Mesendoderm (in vitro differentiated cells): ENCODE results near the gene IMMT.
A peak's percentile ranks its signal among the peaks of the same experiment; 100 is the strongest.

Experiments
- DNase-seq: peaks from one replicate; pipeline ENCODE4 v3.0.0; 2013
- H2AK5ac ChIP-seq: 2 replicates; pipeline ENCODE4 v1.6.1; 2013; ENCODE audit warnings: low read length, inconsistent platforms
- H2BK120ac ChIP-seq: 2 replicates; pipeline ENCODE4 v1.6.1; 2013; ENCODE audit warnings: low read depth, mild to moderate bottlenecking, low read length, moderate library complexity, mixed read lengths
- H2BK15ac ChIP-seq: replicated peaks from 2 replicates; pipeline ENCODE4 v1.6.1; 2013; ENCODE audit warnings: low read depth, mild to moderate bottlenecking, moderate library complexity
- H2BK5ac ChIP-seq: 2 replicates; pipeline ENCODE4 v1.6.1; 2013; ENCODE audit warnings: low read length, inconsistent platforms
- H3K18ac ChIP-seq: 2 replicates; pipeline ENCODE4 v1.6.1; 2013; ENCODE audit warnings: mild to moderate bottlenecking, low read length, mixed read lengths
- H3K23ac ChIP-seq: one replicate; pipeline ENCODE4 v1.6.1; 2013; ENCODE audit warnings: low read length
- H3K27ac ChIP-seq: 2 replicates; pipeline ENCODE4 v1.5.1; 2013; ENCODE audit warnings: low read depth, mild to moderate bottlenecking, inconsistent platforms, low read length, moderate library complexity
- H3K27me3 ChIP-seq: 2 replicates; pipeline ENCODE4 v1.6.1; 2013; ENCODE audit warnings: low read length, control low read depth, mild to moderate bottlenecking, inconsistent platforms; ENCODE audit not compliant: insufficient read depth, poor library complexity
- H3K36me3 ChIP-seq: 2 replicates; pipeline ENCODE4 v1.6.1; 2013; ENCODE audit warnings: low read length, inconsistent platforms; ENCODE audit not compliant: control insufficient read depth, insufficient read depth
- H3K4ac ChIP-seq: one replicate; pipeline ENCODE4 v1.6.1; 2013; ENCODE audit warnings: low read depth, mild to moderate bottlenecking, low read length, moderate library complexity
- H3K4me1 ChIP-seq: 2 replicates; pipeline ENCODE4 v1.6.1; 2013; ENCODE audit warnings: low read depth, low read length, inconsistent platforms; ENCODE audit not compliant: control insufficient read depth
- H3K4me2 ChIP-seq: 2 replicates; pipeline ENCODE4 v1.6.1; 2013; ENCODE audit warnings: low read length
- H3K4me3 ChIP-seq: 2 replicates; pipeline ENCODE4 v1.5.1; 2013; ENCODE audit warnings: mild to moderate bottlenecking, low read length
- H3K56ac ChIP-seq: one replicate; pipeline ENCODE4 v1.6.1; 2013; ENCODE audit warnings: low read length
- H3K79me1 ChIP-seq: 2 replicates; pipeline ENCODE4 v1.6.1; 2013; ENCODE audit warnings: low read length, inconsistent platforms
- H3K79me2 ChIP-seq: 2 replicates; pipeline ENCODE4 v1.6.1; 2013; ENCODE audit warnings: mild to moderate bottlenecking, low read length; ENCODE audit not compliant: control insufficient read depth, insufficient read depth
- H3K9ac ChIP-seq: 2 replicates; pipeline ENCODE4 v1.6.1; 2013; ENCODE audit warnings: low read length, inconsistent platforms
- H4K5ac ChIP-seq: one replicate; pipeline ENCODE4 v1.6.1; 2013; ENCODE audit warnings: low read length
- H4K8ac ChIP-seq: one replicate; pipeline ENCODE4 v1.6.1; 2013; ENCODE audit warnings: low read depth, mild to moderate bottlenecking, control low read depth, low read length, moderate library complexity
- WGBS: extraction: QIAGEN DNeasy Blood & Tissue Kit; methylation state at CpG from one replicate; pipeline ENCODE4 v1.1.7; 2013; ENCODE audit warnings: low lambda C conversion rate, missing lambda C conversion rate; ENCODE audit not compliant: insufficient coverage; ENCODE audit errors: extremely low coverage; 5-methylcytosine and 5-hydroxymethylcytosine counted together

The IMMT gene

GRCh38 chr2:86175828-86176227 lies 19.4 kb downstream of the IMMT start:
- no peaks in the 10 kb centered on the region for H3K4me1 ChIP-seq
- no peak overlapping the region for H2BK120ac ChIP-seq
- H3K4me3 ChIP-seq = no peak overlapping the region
- H3K27me3 ChIP-seq = no peaks in the 10 kb centered on the region
- H3K23ac ChIP-seq = no peak overlapping the region
- H2BK15ac ChIP-seq = no peak overlapping the region
- WGBS = no CpG with 5 or more reads among the region's 1 CpG
- no peak overlapping the region for H3K18ac ChIP-seq
- no peak overlapping the region for H2BK5ac ChIP-seq
- H3K9ac ChIP-seq = no peak overlapping the region
- no peak overlapping the region for H3K27ac ChIP-seq
- H3K79me2 ChIP-seq = peaks cover 2% of the 10 kb centered on the region
- no peak overlapping the region for H3K56ac ChIP-seq
- H4K8ac ChIP-seq = no peak overlapping the region
- H2AK5ac ChIP-seq = no peak overlapping the region
- no peaks in the 10 kb centered on the region for H3K36me3 ChIP-seq
- no peak overlapping the region for H3K4ac ChIP-seq
- H3K4me2 ChIP-seq = no peak overlapping the region
- H4K5ac ChIP-seq = no peak overlapping the region
- H3K79me1 ChIP-seq = peaks cover 7% of the 10 kb centered on the region
- DNase-seq = no peak

DNA sequence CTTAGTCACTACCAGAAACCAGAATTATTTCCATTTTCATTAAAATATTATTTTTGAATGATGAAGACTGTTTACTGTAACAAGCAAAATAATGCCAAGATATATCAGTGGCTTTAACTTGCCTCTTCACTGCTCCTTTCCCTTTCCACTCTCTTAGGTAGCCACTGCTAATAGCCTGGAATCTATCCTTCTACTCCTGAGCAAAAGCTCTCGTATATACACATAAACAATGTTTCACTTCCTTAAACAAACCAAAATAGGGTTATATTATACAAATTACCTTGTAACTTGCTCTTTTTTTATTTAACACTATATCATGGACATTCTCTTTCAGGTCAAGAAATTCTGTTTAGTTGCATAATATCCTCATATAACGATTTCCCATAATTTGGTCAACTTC lies 20.8 kb downstream of the IMMT start:
- Histone ChIP-seq H3K4me3 (no peak overlapping the region), H3K4me1 (no peaks in the 10 kb centered on the region), H3K56ac (no peak overlapping the region), H4K5ac (no peak overlapping the region), H3K79me1 (peaks cover 5% of the 10 kb centered on the region), H3K18ac (no peak overlapping the region), H2BK5ac (no peak overlapping the region), H3K9ac (no peak overlapping the region), H3K27ac (no peak overlapping the region), H3K23ac (no peak overlapping the region), H3K79me2 (peaks cover 2% of the 10 kb centered on the region), H4K8ac (no peak overlapping the region), H3K4me2 (no peak overlapping the region), H3K27me3 (no peaks in the 10 kb centered on the region), H3K36me3 (no peaks in the 10 kb centered on the region), H2BK120ac (no peak overlapping the region), H2AK5ac (no peak overlapping the region), H2BK15ac (no peak overlapping the region), H3K4ac (no peak overlapping the region)
- no peak for DNase-seq
- no CpG with 5 or more reads among the region's 2 CpGs for WGBS

DNA sequence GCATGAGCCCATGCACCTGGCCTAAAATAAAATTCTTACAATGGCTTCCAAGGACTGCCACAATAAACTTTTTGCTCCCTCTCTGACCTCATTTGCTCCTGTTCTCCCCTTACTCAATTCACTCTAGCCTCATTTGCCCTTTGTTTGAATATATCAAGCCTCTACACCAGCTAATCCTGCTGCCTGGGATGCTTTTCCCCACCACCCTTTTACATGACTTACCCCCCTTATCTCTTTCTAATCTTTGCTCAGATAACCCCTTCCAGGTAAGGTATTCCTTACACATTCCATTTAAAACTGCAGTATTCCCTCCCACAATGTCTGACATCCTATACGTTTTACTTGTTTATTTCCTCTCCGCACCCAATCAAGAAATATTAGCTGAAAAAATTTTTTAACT lies 22.7 kb downstream of the IMMT start:
- no peak overlapping the region for H3K4me3 ChIP-seq
- H3K27ac ChIP-seq = no peak overlapping the region
- peaks cover 2% of the 10 kb centered on the region for H3K79me2 ChIP-seq
- peaks cover 5% of the 10 kb centered on the region for H3K79me1 ChIP-seq
- no peaks in the 10 kb centered on the region for H3K27me3 ChIP-seq
- no peak overlapping the region for H3K56ac ChIP-seq
- no peak overlapping the region for H3K23ac ChIP-seq
- no peak overlapping the region for H3K9ac ChIP-seq
- H3K4me1 ChIP-seq = no peaks in the 10 kb centered on the region
- H3K4me2 ChIP-seq = no peak overlapping the region
- H3K36me3 ChIP-seq = no peaks in the 10 kb centered on the region
- DNase-seq = peak; percentile 88
- H2BK120ac ChIP-seq = no peak overlapping the region
- H2BK5ac ChIP-seq = no peak overlapping the region
- no peak overlapping the region for H3K4ac ChIP-seq
- no peak overlapping the region for H4K8ac ChIP-seq
- no CpG with 5 or more reads among the region's 2 CpGs for WGBS
- no peak overlapping the region for H4K5ac ChIP-seq
- H3K18ac ChIP-seq = no peak overlapping the region
- no peak overlapping the region for H2BK15ac ChIP-seq
- no peak overlapping the region for H2AK5ac ChIP-seq

DNA sequence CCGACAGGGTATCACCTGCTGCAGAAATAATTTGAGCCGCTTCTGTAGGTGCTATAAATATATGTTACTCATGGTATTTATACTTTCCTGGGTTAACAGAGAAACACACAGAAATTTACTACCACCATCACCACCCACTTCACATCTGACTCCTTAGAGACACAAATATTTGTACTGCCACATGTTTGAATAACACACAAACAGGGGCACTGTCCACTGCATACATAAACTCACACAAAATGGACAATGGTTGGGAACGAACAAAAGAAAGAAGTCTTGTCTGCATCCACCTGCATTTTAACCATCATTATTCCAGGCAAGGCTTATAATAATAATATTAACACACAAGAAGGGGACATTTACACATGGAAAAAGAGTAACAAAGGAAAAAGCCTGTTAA lies 24.0 kb downstream of the IMMT start:
- no peak overlapping the region for H3K4me2 ChIP-seq
- peaks cover 3% of the 10 kb centered on the region for H3K79me1 ChIP-seq
- H3K36me3 ChIP-seq = no peaks in the 10 kb centered on the region
- H4K5ac ChIP-seq = no peak overlapping the region
- no peak overlapping the region for H2AK5ac ChIP-seq
- H3K27ac ChIP-seq = no peak overlapping the region
- no peak overlapping the region for H3K9ac ChIP-seq
- H3K23ac ChIP-seq = no peak overlapping the region
- no peak for DNase-seq
- no peak overlapping the region for H3K18ac ChIP-seq
- H3K4ac ChIP-seq = no peak overlapping the region
- no peaks in the 10 kb centered on the region for H3K4me1 ChIP-seq
- H3K4me3 ChIP-seq = no peak overlapping the region
- no peak overlapping the region for H2BK5ac ChIP-seq
- no CpG with 5 or more reads among the region's 3 CpGs for WGBS
- H3K56ac ChIP-seq = no peak overlapping the region
- H2BK15ac ChIP-seq = no peak overlapping the region
- H4K8ac ChIP-seq = no peak overlapping the region
- H2BK120ac ChIP-seq = no peak overlapping the region
- no peaks in the 10 kb centered on the region for H3K27me3 ChIP-seq
- peaks cover 1% of the 10 kb centered on the region for H3K79me2 ChIP-seq

DNA sequence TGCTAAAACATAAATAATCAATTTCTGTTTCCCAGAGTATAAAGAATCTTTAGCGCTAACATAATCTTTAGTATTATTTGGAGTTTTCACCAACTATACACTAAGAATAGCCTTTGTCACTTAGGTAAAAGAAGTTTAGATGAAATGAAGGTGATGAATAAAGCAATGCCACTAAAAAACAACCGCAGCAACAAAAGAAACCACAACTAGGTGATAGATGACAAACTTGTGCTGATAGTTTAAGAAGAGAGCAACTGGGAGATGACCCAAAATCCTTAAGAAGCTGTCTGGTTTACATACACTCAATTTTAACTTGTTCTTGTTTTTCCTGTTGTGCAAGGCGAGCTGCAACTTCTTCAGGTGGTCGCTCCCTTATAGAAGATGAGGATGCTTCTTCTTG lies 24.8 kb downstream of the IMMT start:
- H3K56ac ChIP-seq = no peak overlapping the region
- H3K27ac ChIP-seq = no peak overlapping the region
- no peak overlapping the region for H4K8ac ChIP-seq
- H3K23ac ChIP-seq = no peak overlapping the region
- no peak overlapping the region for H2BK120ac ChIP-seq
- H3K18ac ChIP-seq = no peak overlapping the region
- H2AK5ac ChIP-seq = no peak overlapping the region
- H3K79me1 ChIP-seq = peaks cover 2% of the 10 kb centered on the region
- H3K4ac ChIP-seq = no peak overlapping the region
- no peak overlapping the region for H3K4me2 ChIP-seq
- no peaks in the 10 kb centered on the region for H3K4me1 ChIP-seq
- H3K4me3 ChIP-seq = no peak overlapping the region
- no peak overlapping the region for H2BK5ac ChIP-seq
- H4K5ac ChIP-seq = no peak overlapping the region
- no peak overlapping the region for H3K9ac ChIP-seq
- H3K36me3 ChIP-seq = no peaks in the 10 kb centered on the region
- DNase-seq = no peak
- no peaks in the 10 kb centered on the region for H3K27me3 ChIP-seq
- no CpG with 5 or more reads among the region's 4 CpGs for WGBS
- no peak overlapping the region for H2BK15ac ChIP-seq
- H3K79me2 ChIP-seq = no peaks in the 10 kb centered on the region

GRCh38 chr2:86160156-86160952 lies 34.9 kb downstream of the IMMT start:
- Histone ChIP-seq H3K27me3 (no peaks in the 10 kb centered on the region), H2BK15ac (no peak overlapping the region), H3K36me3 (peaks cover 8% of the 10 kb centered on the region), H3K9ac (no peak overlapping the region), H3K4me3 (no peak overlapping the region), H3K56ac (no peak overlapping the region), H4K5ac (no peak overlapping the region), H3K18ac (no peak overlapping the region), H2BK120ac (no peak overlapping the region), H3K27ac (no peak overlapping the region), H3K4me1 (no peaks in the 10 kb centered on the region), H3K79me1 (peaks cover 1% of the 10 kb centered on the region), H3K4me2 (no peak overlapping the region), H3K23ac (no peak overlapping the region), H4K8ac (no peak overlapping the region), H2BK5ac (no peak overlapping the region), H3K79me2 (no peaks in the 10 kb centered on the region), H3K4ac (no peak overlapping the region), H2AK5ac (no peak overlapping the region)
- WGBS = no CpG with 5 or more reads among the region's 6 CpGs
- no peak for DNase-seq
